SK-N-SH (cell line): Measurements from ENCODE around the gene TMCO4. TPM values are rescaled to one million over a fixed set of nuclear protein-coding genes. Genes with fewer than 3 reads are reported as not detected.

Experiments used
- CTCF ChIA-PET: fragments of 300-600, 350-600 bp; formaldehyde crosslinking; extraction: SDS; loops from one replicate; lab custom pipeline; 2021; lab: Yijun Ruan, JAX
- POLR2A ChIA-PET: fragments of 350-600 bp; sonication (Branson Sonifier 250); formaldehyde crosslinking; extraction: SDS; loops from one replicate; lab custom pipeline; 2020; ENCODE audit warnings: antibody characterized with exemption, inconsistent platforms; lab: Yijun Ruan, JAX
- DNase-seq: peaks from one replicate; pipeline ENCODE4 v3.0.0; 2012
- H2AFZ ChIP-seq: fragments of 200-600 bp; sonication (generic); 2 replicates; pipeline ENCODE4 v1.8.1; 2016; ENCODE audit warnings: antibody characterized with exemption, mild to moderate bottlenecking, low read depth
- H3F3A ChIP-seq: fragments of 200-600 bp; sonication (generic); replicated peaks from 2 replicates; pipeline ENCODE3; 2016; ENCODE audit warnings: antibody characterized with exemption, mild to moderate bottlenecking; ENCODE audit not compliant: insufficient read depth
- H3K27ac ChIP-seq, 2 experiments: fragments of 200-500 bp in 1 of 2; fragments of 200-600 bp in 1 of 2; sonication (Bioruptor generic) in 1 of 2; sonication (generic), shearing (Covaris generic) in 1 of 2; 2 replicates each; pipeline versions ENCODE4 v1.5.1 to v1.6.1; 2014 to 2016; ENCODE audit warnings: low read depth in 2 of 2, inconsistent platforms in 1 of 2, low read length in 1 of 2, mild to moderate bottlenecking in 1 of 2, mixed read lengths in 1 of 2
- H3K27me3 ChIP-seq: fragments of 200-600 bp; sonication (generic), shearing (Covaris generic); 2 replicates; pipeline ENCODE4 v1.6.1; 2016; ENCODE audit warnings: mixed run types; ENCODE audit not compliant: insufficient read depth
- H3K36me3 ChIP-seq, 2 experiments: fragments of 200-500 bp in 1 of 2; fragments of 200-600 bp in 1 of 2; sonication (Bioruptor generic) in 1 of 2; sonication (generic) in 1 of 2; replicated peaks in 1 of 2; 2 replicates each; pipeline versions ENCODE3 to v1.5.1; 2014 to 2016; ENCODE audit warnings: low read length in 1 of 2, mild to moderate bottlenecking in 1 of 2; ENCODE audit not compliant: insufficient read depth in 2 of 2, control insufficient read depth in 1 of 2
- H3K4me1 ChIP-seq, 2 experiments: fragments of 200-500 bp in 1 of 2; fragments of 200-600 bp in 1 of 2; sonication (Bioruptor generic) in 1 of 2; sonication (generic), shearing (Covaris generic) in 1 of 2; 2 replicates each; pipeline versions ENCODE4 v1.5.1 to v1.6.1; 2014 to 2016; ENCODE audit warnings: low read depth in 1 of 2, low read length in 1 of 2, mixed run types in 1 of 2; ENCODE audit not compliant: insufficient read depth in 2 of 2, control insufficient read depth in 1 of 2
- H3K4me2 ChIP-seq: fragments of 200-600 bp; sonication (generic), shearing (Covaris generic); 2 replicates; pipeline ENCODE4 v1.6.1; 2017; ENCODE audit warnings: mixed run types
- H3K4me3 ChIP-seq, 2 experiments: fragments of 200-500 bp in 1 of 2; fragments of 200-600 bp in 1 of 2; sonication (Bioruptor generic) in 1 of 2; sonication (generic), shearing (Covaris generic) in 1 of 2; 2 replicates each; pipeline versions ENCODE4 v1.5.1 to v1.8.1; 2014 to 2016; ENCODE audit warnings: low read depth in 2 of 2, inconsistent platforms in 1 of 2, low read length in 1 of 2, mild to moderate bottlenecking in 1 of 2, mixed read lengths in 1 of 2, moderate library complexity in 1 of 2
- H3K79me2 ChIP-seq: fragments of 200-600 bp; sonication (generic); 2 replicates; pipeline ENCODE4 v1.8.1; 2017; ENCODE audit warnings: mild to moderate bottlenecking; ENCODE audit not compliant: insufficient read depth
- H3K9ac ChIP-seq: fragments of 200-600 bp; sonication (generic); 2 replicates; pipeline ENCODE4 v1.6.1; 2017; ENCODE audit warnings: mixed run types
- H3K9me2 ChIP-seq: fragments of 200-600 bp; sonication (generic); 2 replicates; pipeline ENCODE4 v1.6.1; 2017; ENCODE audit warnings: mixed run types
- H3K9me3 ChIP-seq: fragments of 200-600 bp; sonication (generic); 2 replicates; pipeline ENCODE4 v1.6.1; 2017; ENCODE audit warnings: mixed run types, mild to moderate bottlenecking, moderate library complexity
- H4K20me1 ChIP-seq: fragments of 200-600 bp; sonication (generic); 2 replicates; pipeline ENCODE4 v1.6.1; 2017; ENCODE audit warnings: mild to moderate bottlenecking, mixed run types; ENCODE audit not compliant: insufficient read depth
- CHD2 ChIP-seq: fragments of 150-350 bp; IDR thresholded peaks from 2 replicates; pipeline ENCODE4 v1.6.1; 2018; ENCODE audit warnings: low read length; ENCODE audit not compliant: partially characterized antibody
- ELF1 ChIP-seq: IDR thresholded peaks from 2 replicates; pipeline ENCODE4 v1.4.0; 2012
- EP300 ChIP-seq, 2 experiments: IDR thresholded peaks; 2 replicates each; pipeline versions ENCODE4 v1.4.0 to v1.6.1; 2012; ENCODE audit warnings: borderline replicate concordance in 1 of 2, low read depth in 1 of 2, low read length in 1 of 2
- FOXJ3 ChIP-seq: sonication (generic); formaldehyde crosslinking; IDR thresholded peaks from 2 replicates; pipeline ENCODE4 v1.5.1; 2020; ENCODE audit warnings: mild to moderate bottlenecking, missing genetic modification reagents
- FOXM1 ChIP-seq: IDR thresholded peaks from 2 replicates; pipeline ENCODE4 v1.4.0; 2012; ENCODE audit warnings: low read depth, mild to moderate bottlenecking
- GABPA ChIP-seq: IDR thresholded peaks from 2 replicates; pipeline ENCODE4 v1.4.0; 2012; ENCODE audit warnings: low read depth, mild to moderate bottlenecking
- JUND ChIP-seq: IDR thresholded peaks from 2 replicates; pipeline ENCODE4 v1.4.0; 2012
- MEF2A ChIP-seq: IDR thresholded peaks from 2 replicates; pipeline ENCODE4 v1.4.0; 2012; ENCODE audit warnings: low read depth, borderline replicate concordance
- NFIC ChIP-seq: IDR thresholded peaks from 2 replicates; pipeline ENCODE4 v1.4.0; 2012; ENCODE audit warnings: borderline replicate concordance
- PBX3 ChIP-seq: IDR thresholded peaks from 2 replicates; pipeline ENCODE4; 2012
- RAD21 ChIP-seq: IDR thresholded peaks from 2 replicates; pipeline ENCODE4 v1.6.1; 2012; ENCODE audit warnings: mild to moderate bottlenecking, low read length
- RCOR1 ChIP-seq: fragments of 150-350 bp; IDR thresholded peaks from 2 replicates; pipeline ENCODE4 v1.6.1; 2017; ENCODE audit warnings: antibody characterized with exemption, low read length
- RXRA ChIP-seq: IDR thresholded peaks from 2 replicates; pipeline ENCODE4 v1.4.0; 2012; ENCODE audit warnings: low read depth, mild to moderate bottlenecking, borderline replicate concordance
- SIN3A ChIP-seq: IDR thresholded peaks from 2 replicates; pipeline ENCODE4 v1.6.1; 2012; ENCODE audit warnings: low read depth, mild to moderate bottlenecking, low read length, moderate library complexity, borderline replicate concordance
- TEAD4 ChIP-seq: IDR thresholded peaks from 2 replicates; pipeline ENCODE4 v1.4.0; 2012; ENCODE audit warnings: mild to moderate bottlenecking, borderline replicate concordance; ENCODE audit not compliant: insufficient read depth
- USF2 ChIP-seq: fragments of 150-350 bp; IDR thresholded peaks from 2 replicates; pipeline ENCODE4 v1.6.1; 2017; ENCODE audit warnings: antibody characterized with exemption, low read length, low read depth, borderline replicate concordance
- YY1 ChIP-seq: IDR thresholded peaks from 2 replicates; pipeline ENCODE4 v1.4.0; 2012; ENCODE audit warnings: low read depth, mild to moderate bottlenecking
- WGBS: methylation state at CpG from one replicate; pipeline ENCODE4 v1.1.6; 2017; ENCODE audit warnings: low lambda C conversion rate; 5-methylcytosine and 5-hydroxymethylcytosine counted together
- polyA plus RNA-seq, 3 experiments: library from polyadenylated mRNA; depleted of rRNA; stranded (reverse); fragments of >200 nt; gene quantifications; 2 replicates each; pipeline ENCODE4 v1.2.3, GENCODE V29; 2012
- TF ChIP-seq, protein P1 (sequence below): IDR thresholded peaks from 2 replicates; pipeline ENCODE4 v1.6.1; 2012; ENCODE audit warnings: mild to moderate bottlenecking, low read depth, low read length, moderate library complexity
- TF ChIP-seq, protein P2 (sequence below): IDR thresholded peaks from 2 replicates; pipeline ENCODE4 v1.4.0; 2012; ENCODE audit warnings: low read depth, borderline replicate concordance
- TF ChIP-seq, protein P3 (sequence below): IDR thresholded peaks from 2 replicates; pipeline ENCODE4 v1.4.0; 2012; ENCODE audit warnings: low read depth, borderline replicate concordance

Gene TMCO4
- polyA plus RNA-seq, 1 of the 3 experiments (the other 2 are of a cell fraction), result 4.2 TPM

GRCh38 chr1:19749685-19750084, 50.0 kb downstream of the TMCO4 start:
- Histone ChIP-seq H3F3A (peaks cover 3% of the 10 kb centered on the region), H3K27ac (no peak overlapping the region), H3K9ac (no peak overlapping the region), H3K79me2 (no peaks in the 10 kb centered on the region), H3K4me3 (no peak overlapping the region), H3K4me1 (peaks cover 0 to 2% of the 10 kb centered on the region in 2 experiments; a peak in 1 of 4 replicates), H3K9me2 (no peaks in the 10 kb centered on the region), H3K4me2 (no peak overlapping the region), H4K20me1 (no peaks in the 10 kb centered on the region), H3K27me3 (no peaks in the 10 kb centered on the region), H3K36me3 (no peaks in the 10 kb centered on the region), H2AFZ (no peak overlapping the region), H3K9me3 (no peaks in the 10 kb centered on the region)
- POLR2A ChIA-PET, result no interaction called here
- CTCF ChIA-PET, result interaction anchor here (1.3 to 1.9 kb wide), 2 partner anchors 12 to 45 kb away, joined by 3 to 9 read pairs; no protein-coding TSS in a partner anchor
- TF ChIP-seq, protein P1, sequence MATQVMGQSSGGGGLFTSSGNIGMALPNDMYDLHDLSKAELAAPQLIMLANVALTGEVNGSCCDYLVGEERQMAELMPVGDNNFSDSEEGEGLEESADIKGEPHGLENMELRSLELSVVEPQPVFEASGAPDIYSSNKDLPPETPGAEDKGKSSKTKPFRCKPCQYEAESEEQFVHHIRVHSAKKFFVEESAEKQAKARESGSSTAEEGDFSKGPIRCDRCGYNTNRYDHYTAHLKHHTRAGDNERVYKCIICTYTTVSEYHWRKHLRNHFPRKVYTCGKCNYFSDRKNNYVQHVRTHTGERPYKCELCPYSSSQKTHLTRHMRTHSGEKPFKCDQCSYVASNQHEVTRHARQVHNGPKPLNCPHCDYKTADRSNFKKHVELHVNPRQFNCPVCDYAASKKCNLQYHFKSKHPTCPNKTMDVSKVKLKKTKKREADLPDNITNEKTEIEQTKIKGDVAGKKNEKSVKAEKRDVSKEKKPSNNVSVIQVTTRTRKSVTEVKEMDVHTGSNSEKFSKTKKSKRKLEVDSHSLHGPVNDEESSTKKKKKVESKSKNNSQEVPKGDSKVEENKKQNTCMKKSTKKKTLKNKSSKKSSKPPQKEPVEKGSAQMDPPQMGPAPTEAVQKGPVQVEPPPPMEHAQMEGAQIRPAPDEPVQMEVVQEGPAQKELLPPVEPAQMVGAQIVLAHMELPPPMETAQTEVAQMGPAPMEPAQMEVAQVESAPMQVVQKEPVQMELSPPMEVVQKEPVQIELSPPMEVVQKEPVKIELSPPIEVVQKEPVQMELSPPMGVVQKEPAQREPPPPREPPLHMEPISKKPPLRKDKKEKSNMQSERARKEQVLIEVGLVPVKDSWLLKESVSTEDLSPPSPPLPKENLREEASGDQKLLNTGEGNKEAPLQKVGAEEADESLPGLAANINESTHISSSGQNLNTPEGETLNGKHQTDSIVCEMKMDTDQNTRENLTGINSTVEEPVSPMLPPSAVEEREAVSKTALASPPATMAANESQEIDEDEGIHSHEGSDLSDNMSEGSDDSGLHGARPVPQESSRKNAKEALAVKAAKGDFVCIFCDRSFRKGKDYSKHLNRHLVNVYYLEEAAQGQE, result no peak
- no peak for TF ChIP-seq NFIC
- TF ChIP-seq, protein P2, sequence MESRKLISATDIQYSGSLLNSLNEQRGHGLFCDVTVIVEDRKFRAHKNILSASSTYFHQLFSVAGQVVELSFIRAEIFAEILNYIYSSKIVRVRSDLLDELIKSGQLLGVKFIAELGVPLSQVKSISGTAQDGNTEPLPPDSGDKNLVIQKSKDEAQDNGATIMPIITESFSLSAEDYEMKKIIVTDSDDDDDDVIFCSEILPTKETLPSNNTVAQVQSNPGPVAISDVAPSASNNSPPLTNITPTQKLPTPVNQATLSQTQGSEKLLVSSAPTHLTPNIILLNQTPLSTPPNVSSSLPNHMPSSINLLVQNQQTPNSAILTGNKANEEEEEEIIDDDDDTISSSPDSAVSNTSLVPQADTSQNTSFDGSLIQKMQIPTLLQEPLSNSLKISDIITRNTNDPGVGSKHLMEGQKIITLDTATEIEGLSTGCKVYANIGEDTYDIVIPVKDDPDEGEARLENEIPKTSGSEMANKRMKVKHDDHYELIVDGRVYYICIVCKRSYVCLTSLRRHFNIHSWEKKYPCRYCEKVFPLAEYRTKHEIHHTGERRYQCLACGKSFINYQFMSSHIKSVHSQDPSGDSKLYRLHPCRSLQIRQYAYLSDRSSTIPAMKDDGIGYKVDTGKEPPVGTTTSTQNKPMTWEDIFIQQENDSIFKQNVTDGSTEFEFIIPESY, result no peak
- TF ChIP-seq RAD21, result no peak
- no peak for TF ChIP-seq YY1
- no peak for TF ChIP-seq USF2
- TF ChIP-seq SIN3A, result no peak
- no peak for TF ChIP-seq EP300 (IDR thresholded peaks at IDR 0.05; ENCODE audit: borderline replicate concordance in 1 of 2, low read depth in 1 of 2, low read length in 1 of 2)
- TF ChIP-seq PBX3, result no peak
- no peak for TF ChIP-seq ELF1
- TF ChIP-seq, protein P3, sequence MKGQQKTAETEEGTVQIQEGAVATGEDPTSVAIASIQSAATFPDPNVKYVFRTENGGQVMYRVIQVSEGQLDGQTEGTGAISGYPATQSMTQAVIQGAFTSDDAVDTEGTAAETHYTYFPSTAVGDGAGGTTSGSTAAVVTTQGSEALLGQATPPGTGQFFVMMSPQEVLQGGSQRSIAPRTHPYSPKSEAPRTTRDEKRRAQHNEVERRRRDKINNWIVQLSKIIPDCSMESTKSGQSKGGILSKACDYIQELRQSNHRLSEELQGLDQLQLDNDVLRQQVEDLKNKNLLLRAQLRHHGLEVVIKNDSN, result no peak
- TF ChIP-seq RXRA, result no peak
- no peak for TF ChIP-seq RCOR1
- TF ChIP-seq MEF2A, result no peak
- no peak for TF ChIP-seq GABPA
- no peak for TF ChIP-seq TEAD4
- no peak for TF ChIP-seq FOXM1
- no peak for TF ChIP-seq FOXJ3 (CRISPR knock-in tag)
- TF ChIP-seq CHD2, result no peak
- TF ChIP-seq JUND, result no peak
- 83% methylated on average over 1 of the region's 1 CpG for WGBS
- DNase-seq, result no peak
